ENCODE results near the gene KRTAP10-5. TPM values are rescaled to one million over a fixed set of nuclear protein-coding genes. Genes with fewer than 3 reads are reported as not detected.
"Not testable (repeated sequence)": the region's sequence is repeated elsewhere in the genome, so short reads cannot be mapped to it uniquely, and the experiment has no call there.

The KRTAP10-5 gene
- total RNA-seq, 2 donors from 2014 or later: not detected

DNA sequence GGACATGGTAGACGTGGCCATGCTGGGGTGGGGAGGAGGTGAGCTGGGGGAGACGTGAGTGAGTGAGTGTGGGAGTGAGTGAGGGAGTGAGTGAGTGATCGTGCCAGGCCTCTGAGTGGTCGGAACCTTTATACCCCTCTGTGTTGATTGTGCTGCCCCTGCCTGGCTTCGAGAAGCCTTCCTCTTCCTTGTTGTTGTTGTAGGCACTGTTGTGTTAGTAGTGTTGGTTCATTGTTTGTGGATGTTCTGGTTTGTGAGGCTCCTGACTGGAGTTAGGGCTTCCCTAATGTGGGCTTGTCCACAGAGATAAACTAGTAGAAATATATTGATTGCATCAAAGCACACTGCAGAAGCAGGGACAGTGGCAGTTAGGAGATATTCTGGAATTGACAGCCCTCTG is 21.7 kb downstream of the KRTAP10-5 start, which contains the start of gene KRTAP10-3:
Gene KRTAP10-3 (minus strand): TSS at position 101 of the 400 bp plus-strand sequence. CDS start 80 bp downstream, at position 21.
- no peak within 1 kb of the TSS for H3K9ac ChIP-seq (ENCODE audit: low read depth in 2 of 2, low read length in 2 of 2)
- intact Hi-C loops (cut with DNase I): no loop called here

DNA sequence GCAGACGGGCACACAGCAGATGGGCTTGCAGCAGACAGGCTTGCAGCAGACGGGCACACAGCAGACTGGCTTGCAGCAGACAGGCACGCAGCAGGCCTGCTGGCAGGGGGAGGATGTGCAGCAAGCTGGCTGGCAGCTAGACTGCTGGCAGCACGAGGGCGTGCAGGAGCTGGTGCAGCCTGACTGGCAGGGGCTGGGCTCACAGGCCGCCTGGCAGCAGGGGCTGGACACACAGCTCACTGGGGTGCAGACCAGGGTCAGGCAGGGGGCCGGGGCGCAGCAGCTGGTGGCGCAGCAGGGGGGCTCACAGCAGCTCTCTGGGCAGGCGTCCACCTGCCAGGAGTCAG is 22.1 kb downstream of the KRTAP10-5 start:
- DNase-seq: not testable (repeated sequence)

More for the DNA sequence above, 21.7 kb downstream of the KRTAP10-5 start, which contains the start of gene KRTAP10-3:
- H3K27ac ChIP-seq: no peak within 1 kb of the TSS
- DNase-seq: no peak
- TF ChIP-seq, protein P1, sequence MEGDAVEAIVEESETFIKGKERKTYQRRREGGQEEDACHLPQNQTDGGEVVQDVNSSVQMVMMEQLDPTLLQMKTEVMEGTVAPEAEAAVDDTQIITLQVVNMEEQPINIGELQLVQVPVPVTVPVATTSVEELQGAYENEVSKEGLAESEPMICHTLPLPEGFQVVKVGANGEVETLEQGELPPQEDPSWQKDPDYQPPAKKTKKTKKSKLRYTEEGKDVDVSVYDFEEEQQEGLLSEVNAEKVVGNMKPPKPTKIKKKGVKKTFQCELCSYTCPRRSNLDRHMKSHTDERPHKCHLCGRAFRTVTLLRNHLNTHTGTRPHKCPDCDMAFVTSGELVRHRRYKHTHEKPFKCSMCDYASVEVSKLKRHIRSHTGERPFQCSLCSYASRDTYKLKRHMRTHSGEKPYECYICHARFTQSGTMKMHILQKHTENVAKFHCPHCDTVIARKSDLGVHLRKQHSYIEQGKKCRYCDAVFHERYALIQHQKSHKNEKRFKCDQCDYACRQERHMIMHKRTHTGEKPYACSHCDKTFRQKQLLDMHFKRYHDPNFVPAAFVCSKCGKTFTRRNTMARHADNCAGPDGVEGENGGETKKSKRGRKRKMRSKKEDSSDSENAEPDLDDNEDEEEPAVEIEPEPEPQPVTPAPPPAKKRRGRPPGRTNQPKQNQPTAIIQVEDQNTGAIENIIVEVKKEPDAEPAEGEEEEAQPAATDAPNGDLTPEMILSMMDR (IDR thresholded peaks at IDR 0.05): no peak
- no peaks in the 10 kb centered on the region for H3K4me1 ChIP-seq
- H3K4me3 ChIP-seq: no peak within 1 kb of the TSS
- H3K36me3 ChIP-seq: no peaks in the 10 kb centered on the region
- no peaks in the 10 kb centered on the region for H3K9me3 ChIP-seq
- H3K27me3 ChIP-seq: no peaks in the 10 kb centered on the region

DNA sequence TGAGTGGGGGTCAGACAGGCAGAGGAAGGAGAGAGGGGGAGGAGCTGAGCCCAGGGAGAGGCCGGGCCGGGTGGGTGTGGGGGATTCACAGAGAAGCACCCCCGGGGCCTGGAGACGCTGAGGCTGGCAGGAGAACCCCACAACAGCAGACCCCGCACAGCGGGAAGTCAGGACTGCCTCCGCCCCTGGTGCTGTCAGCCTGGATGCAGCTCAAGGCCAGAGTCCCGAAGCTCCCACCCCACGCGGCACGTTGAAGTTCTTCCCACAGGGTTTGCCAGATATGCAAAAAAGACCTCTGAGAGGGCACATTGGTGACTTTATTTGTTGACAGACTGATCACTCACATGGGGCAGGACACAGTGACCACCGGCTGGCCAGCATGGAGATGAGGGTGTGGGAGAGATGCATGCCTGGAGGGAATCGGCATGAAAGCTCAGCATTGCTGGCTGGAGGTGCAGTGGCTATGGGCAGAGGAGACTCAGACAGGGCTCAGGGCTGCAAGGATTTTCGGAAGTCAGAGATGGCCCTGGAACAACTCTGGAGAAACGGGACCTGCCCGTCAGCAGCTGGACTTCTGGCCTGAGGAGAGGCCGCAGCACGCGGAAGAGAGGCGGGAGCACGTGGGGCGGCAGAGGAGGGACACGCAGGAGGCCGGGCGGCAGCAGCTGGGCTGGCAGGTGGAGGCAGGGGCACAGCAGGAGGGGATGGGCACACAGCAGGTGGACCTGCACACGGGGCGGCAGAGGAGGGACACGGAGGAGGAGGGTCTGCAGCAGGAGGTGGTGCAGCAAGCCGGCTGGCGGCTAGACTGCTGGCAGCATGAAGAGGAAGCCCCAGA is 22.7 kb downstream of the KRTAP10-5 start:
- no peaks in the 10 kb centered on the region for H3K9me3 ChIP-seq
- DNase-seq: no peak
- TF ChIP-seq, protein P1 (IDR thresholded peaks at IDR 0.05): no peak
- intact Hi-C loops (cut with DNase I): no loop called here
- H3K27ac ChIP-seq: no peak overlapping the region
- no peaks in the 10 kb centered on the region for H3K36me3 ChIP-seq
- H3K4me1 ChIP-seq: no peaks in the 10 kb centered on the region
- no peaks in the 10 kb centered on the region for H3K27me3 ChIP-seq
- no peak overlapping the region for H3K4me3 ChIP-seq
- no peak overlapping the region for H3K9ac ChIP-seq (ENCODE audit: low read depth in 2 of 2, low read length in 2 of 2)

More for the DNA sequence above, 22.1 kb downstream of the KRTAP10-5 start:
- intact Hi-C loops (cut with DNase I); H3K27me3 ChIP-seq; H3K27ac ChIP-seq; H3K4me1 ChIP-seq; H3K4me3 ChIP-seq; H3K9ac ChIP-seq (ENCODE audit: low read depth in 2 of 2, low read length in 2 of 2); H3K9me3 ChIP-seq; H3K36me3 ChIP-seq: not testable (repeated sequence)

DNA sequence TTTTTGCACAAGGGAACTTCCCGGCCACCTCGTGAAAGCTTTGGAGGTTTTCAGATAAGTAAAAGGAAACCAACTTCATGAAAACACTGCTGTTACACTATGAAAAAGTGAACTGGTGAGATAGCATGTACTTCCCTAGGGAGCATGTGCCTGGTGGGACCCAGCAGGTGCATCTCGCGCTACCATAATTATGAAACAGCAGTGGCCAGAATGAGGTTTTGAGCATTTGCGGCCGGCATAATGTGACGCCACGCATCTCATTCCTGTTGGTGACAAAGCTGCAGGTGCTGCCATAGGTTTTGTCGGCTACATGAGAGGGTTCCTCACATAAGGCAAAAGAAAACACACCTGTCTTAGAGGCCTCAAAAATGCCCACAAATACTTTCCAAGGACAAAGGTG is 23.5 kb downstream of the KRTAP10-5 start:
- no peak for DNase-seq
- H3K9me3 ChIP-seq: no peaks in the 10 kb centered on the region
- H3K4me3 ChIP-seq: no peak overlapping the region
- TF ChIP-seq, protein P1 (IDR thresholded peaks at IDR 0.05): no peak
- H3K4me1 ChIP-seq: no peaks in the 10 kb centered on the region
- no peaks in the 10 kb centered on the region for H3K27me3 ChIP-seq
- intact Hi-C loops (cut with DNase I): no loop called here
- H3K36me3 ChIP-seq: no peaks in the 10 kb centered on the region
- no peak overlapping the region for H3K27ac ChIP-seq
- no peak overlapping the region for H3K9ac ChIP-seq (ENCODE audit: low read depth in 2 of 2, low read length in 2 of 2)

DNA sequence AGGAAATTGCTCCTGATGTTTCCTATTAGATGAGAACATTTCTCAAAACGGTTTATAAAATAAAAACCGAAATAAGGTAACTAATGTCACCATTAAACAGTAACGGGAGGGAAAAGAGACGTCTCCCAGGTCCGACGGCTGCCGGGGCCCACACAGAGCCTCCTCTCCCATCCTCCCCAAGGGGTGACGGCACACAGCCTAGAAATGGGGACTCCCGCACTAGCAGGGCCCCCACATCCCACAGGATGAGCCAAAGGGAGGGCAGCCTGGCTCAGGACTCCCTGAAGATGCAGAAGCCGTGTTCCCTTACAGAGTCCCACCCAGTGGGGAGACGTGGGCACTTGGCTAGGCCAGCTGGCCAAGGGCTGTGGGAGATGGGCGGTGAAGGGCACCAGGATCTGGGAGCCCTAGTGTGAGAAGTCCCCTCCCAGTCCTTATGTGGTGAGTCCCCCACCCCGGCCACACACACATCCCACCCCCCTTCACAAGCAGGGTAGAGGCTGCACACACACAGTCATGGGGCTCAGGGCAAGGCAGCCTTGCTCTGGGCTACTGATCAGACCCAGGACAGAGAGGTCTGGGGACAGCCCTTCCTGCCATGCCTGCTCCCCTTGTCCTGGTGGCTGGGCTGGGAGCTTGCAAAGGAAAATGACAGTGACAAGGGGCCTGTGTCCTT is 25.1 kb downstream of the KRTAP10-5 start:
- no peaks in the 10 kb centered on the region for H3K36me3 ChIP-seq
- no peak overlapping the region for H3K27ac ChIP-seq
- TF ChIP-seq, protein P1 (IDR thresholded peaks at IDR 0.05): no peak
- H3K9ac ChIP-seq (ENCODE audit: low read depth in 2 of 2, low read length in 2 of 2): no peak overlapping the region
- H3K27me3 ChIP-seq: no peaks in the 10 kb centered on the region
- intact Hi-C loops (cut with DNase I): no loop called here
- H3K4me3 ChIP-seq: no peak overlapping the region
- no peak for DNase-seq
- no peaks in the 10 kb centered on the region for H3K9me3 ChIP-seq
- H3K4me1 ChIP-seq: no peaks in the 10 kb centered on the region

DNA sequence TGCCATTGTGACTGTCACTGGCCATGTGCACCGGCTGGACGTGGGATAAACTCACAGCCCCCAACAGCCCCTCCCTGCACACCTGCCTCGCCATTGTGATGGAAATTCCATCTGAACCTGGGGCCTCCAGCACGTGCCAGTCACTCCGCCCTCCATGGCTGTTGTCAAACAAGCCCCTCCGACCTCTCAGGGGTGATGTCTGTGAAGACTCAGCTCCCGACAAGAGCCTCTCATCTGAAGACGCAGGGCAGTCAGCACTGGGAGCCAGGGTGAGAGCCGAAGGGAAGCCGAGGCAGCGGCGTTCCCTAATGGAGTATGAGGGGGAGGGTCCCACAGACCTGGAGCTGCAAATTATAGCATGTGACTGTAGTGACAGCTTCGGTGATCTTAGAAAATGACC is 27.7 kb downstream of the KRTAP10-5 start:
- no peak for DNase-seq
- H3K4me1 ChIP-seq: no peaks in the 10 kb centered on the region
- no peaks in the 10 kb centered on the region for H3K36me3 ChIP-seq
- H3K9me3 ChIP-seq: no peaks in the 10 kb centered on the region
- no peak overlapping the region for H3K27ac ChIP-seq
- no peak overlapping the region for H3K9ac ChIP-seq (ENCODE audit: low read depth in 2 of 2, low read length in 2 of 2)
- TF ChIP-seq, protein P1 (IDR thresholded peaks at IDR 0.05): no peak
- no peaks in the 10 kb centered on the region for H3K27me3 ChIP-seq
- H3K4me3 ChIP-seq: no peak overlapping the region
- intact Hi-C loops (cut with DNase I): no loop called here

All from colonic mucosa (tissue), 4 donors.